ENCODE data around the gene CEP55. TPM values are rescaled to one million over a fixed set of nuclear protein-coding genes. Genes with fewer than 3 reads are reported as not detected.
"Not testable (repeated sequence)": the region's sequence is repeated elsewhere in the genome, so short reads cannot be mapped to it uniquely, and the experiment has no call there.

Gene CEP55
- total RNA-seq, 1 experiment from 2014 or later: 16.5 TPM

DNA sequence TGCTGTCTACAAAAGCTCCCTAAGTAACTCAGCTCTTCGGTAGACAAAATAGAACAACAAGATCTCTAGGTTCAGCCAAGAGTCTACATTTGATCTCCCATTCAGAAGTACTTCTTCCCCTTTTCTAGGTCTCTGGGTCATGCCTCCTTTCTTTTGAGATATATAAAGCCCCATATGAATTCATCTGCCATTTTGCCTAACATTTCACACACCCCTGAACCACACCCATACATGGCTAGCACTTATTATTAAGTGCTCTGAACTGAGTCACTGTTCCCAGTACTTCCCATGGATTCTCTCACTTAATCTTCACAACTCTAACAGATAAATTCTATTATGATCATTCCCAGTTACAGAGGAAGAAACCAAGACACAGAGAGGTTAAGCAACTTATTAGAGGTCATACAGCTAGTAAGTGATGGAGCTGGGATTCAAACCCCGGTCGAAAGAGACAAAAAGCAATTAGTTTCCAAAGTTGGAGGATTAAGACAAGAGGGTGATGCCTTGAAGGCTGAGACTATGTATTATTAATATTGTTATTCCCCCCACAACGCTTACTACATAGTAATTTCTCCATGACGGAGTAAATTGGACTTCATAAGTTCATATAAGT lies 31.5 kb upstream of the CEP55 start:
- H3K4me3 ChIP-seq (ENCODE audit: low read length): no peak overlapping the region
- H3K79me2 ChIP-seq (ENCODE audit: low read length): no peaks in the 10 kb centered on the region
- no peaks in the 10 kb centered on the region for H3K9me3 ChIP-seq (ENCODE audit: low read length)
- no peak overlapping the region for H3K4me2 ChIP-seq (ENCODE audit: low read depth, low read length, poor library complexity, severe bottlenecking)
- no peaks in the 10 kb centered on the region for H3K27me3 ChIP-seq (ENCODE audit: low read length)
- H3K27ac ChIP-seq (ENCODE audit: low read length): no peak overlapping the region
- no peaks in the 10 kb centered on the region for H3K4me1 ChIP-seq (ENCODE audit: low read length)
- no peaks in the 10 kb centered on the region for H3K36me3 ChIP-seq (ENCODE audit: insufficient read depth, low read length)
- H2AFZ ChIP-seq (ENCODE audit: low read length): no peak overlapping the region
- DNase-seq: no peak
- no peaks in the 10 kb centered on the region for H3K9me2 ChIP-seq (replicated peaks; ENCODE audit: insufficient read depth, low read length)
- no peak overlapping the region for H3K9ac ChIP-seq (ENCODE audit: low read length)
- no peaks in the 10 kb centered on the region for H4K20me1 ChIP-seq (ENCODE audit: insufficient read depth, low read depth, low read length)

DNA sequence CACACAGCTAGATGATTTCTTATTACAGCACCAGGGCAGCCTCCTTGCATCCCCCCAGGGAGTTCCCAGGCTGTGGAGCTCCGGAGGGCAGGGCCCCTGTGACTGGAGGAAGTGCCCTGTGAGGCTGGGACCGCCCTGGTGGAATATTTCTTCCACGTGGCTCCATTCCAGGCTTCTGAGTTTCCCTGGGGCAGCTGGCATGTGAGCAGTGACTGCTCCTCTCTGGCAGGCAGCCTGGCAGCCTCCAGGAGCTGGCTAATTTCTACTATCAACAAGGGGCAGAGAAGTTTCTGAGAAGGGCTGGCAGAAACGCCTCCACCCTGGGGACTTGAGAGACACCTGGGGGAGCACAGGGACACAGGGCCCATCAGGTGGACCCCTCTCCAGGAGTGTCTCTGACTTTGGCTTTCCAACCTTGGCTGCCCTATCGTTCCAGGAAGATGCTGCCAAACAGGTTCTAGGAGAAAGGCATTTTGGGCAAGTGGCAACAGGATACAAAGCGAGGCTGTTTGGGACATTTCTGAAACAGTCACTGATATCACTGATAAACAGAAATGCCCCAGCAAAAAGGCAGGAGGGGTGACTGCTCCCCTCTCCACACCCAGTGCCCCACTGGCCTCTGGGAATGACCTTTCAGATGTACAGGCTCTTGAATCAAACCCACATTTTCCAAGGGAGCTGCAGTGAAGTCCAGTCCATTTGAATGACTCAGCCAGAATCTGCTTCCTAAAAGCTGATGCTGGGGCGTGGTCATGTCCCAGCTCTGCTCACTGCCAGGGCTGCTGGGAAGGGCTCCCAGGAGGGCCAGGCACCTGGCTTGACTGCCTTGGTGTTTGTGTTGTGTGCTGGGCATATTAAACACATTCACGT lies 30.4 kb upstream of the CEP55 start:
- no peak overlapping the region for H3K9ac ChIP-seq (ENCODE audit: low read length)
- H3K79me2 ChIP-seq (ENCODE audit: low read length): no peaks in the 10 kb centered on the region

DNA sequence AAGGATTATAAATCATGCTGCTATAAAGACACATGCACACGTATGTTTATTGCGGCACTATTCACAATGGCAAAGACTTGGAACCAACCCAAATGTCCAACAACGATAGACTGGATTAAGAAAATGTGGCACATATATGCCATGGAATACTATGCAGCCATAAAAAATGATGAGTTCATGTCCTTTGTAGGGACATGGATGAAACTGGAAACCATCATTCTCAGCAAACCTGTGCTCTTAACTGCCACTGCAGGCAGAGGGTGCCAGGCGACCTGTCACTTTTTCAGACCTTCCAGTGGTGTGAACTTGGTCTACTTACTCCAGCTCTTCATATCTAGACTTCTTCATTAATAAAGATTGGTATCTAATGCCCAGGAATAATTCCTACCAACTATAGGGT lies 28.8 kb upstream of the CEP55 start:
- not testable (repeated sequence) for H3K4me1 ChIP-seq (ENCODE audit: low read length); H3K79me2 ChIP-seq (ENCODE audit: low read length); H2AFZ ChIP-seq (ENCODE audit: low read length); H3K4me3 ChIP-seq (ENCODE audit: low read length); H4K20me1 ChIP-seq (ENCODE audit: insufficient read depth, low read depth, low read length); H3K4me2 ChIP-seq (ENCODE audit: low read depth, low read length, poor library complexity, severe bottlenecking); DNase-seq; H3K9me2 ChIP-seq (replicated peaks; ENCODE audit: insufficient read depth, low read length); H3K27ac ChIP-seq (ENCODE audit: low read length); H3K9ac ChIP-seq (ENCODE audit: low read length); H3K9me3 ChIP-seq (ENCODE audit: low read length); H3K27me3 ChIP-seq (ENCODE audit: low read length); H3K36me3 ChIP-seq (ENCODE audit: insufficient read depth, low read length)

More for the DNA sequence above, 30.4 kb upstream of the CEP55 start:
- Histone ChIP-seq H2AFZ (ENCODE audit: low read length) (no peak overlapping the region), H3K9me3 (ENCODE audit: low read length) (no peaks in the 10 kb centered on the region), H3K4me2 (ENCODE audit: low read depth, low read length, poor library complexity, severe bottlenecking) (no peak overlapping the region), H3K27ac (ENCODE audit: low read length) (no peak overlapping the region), H3K36me3 (ENCODE audit: insufficient read depth, low read length) (no peaks in the 10 kb centered on the region), H3K4me3 (ENCODE audit: low read length) (no peak overlapping the region), H4K20me1 (ENCODE audit: insufficient read depth, low read depth, low read length) (no peaks in the 10 kb centered on the region), H3K9me2 (replicated peaks; ENCODE audit: insufficient read depth, low read length) (no peaks in the 10 kb centered on the region), H3K4me1 (ENCODE audit: low read length) (no peaks in the 10 kb centered on the region), H3K27me3 (ENCODE audit: low read length) (no peaks in the 10 kb centered on the region)
- DNase-seq: no peak

DNA sequence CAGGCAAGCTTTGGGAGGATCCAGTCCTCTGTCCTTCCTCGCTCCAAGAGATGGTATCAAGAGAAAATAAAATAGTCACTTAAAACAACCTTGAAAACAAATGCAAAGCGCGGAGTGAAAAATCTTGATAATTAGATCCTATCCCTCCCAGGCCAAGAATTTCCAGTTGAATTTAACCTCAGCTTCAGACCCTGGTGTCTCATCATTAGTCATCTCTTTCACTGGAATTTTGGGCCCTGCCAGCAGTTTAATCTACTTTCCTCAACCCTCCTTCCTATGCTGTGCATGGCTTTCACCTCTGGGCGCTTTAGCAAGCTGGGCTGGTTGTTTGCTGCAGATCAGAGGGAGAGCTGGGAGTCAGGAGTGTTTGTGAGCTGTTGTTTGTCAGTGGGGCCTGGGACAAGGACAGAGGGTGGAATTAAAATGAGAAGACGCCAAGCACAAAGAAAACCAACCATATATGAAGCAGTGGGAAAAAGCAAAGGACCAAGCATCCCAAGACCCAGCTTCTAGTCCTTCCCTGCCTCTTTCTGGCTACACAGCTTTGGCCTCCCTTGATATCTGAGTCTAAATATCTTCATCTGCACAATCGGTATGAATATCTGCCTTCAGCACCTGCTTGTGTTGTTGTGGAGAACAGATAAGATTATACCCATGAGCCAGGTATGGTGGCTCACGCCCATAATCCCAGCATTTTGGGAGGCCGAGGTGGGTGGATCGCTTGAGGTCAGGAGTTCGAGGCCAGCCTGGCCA lies 27.8 kb upstream of the CEP55 start:
- H4K20me1 ChIP-seq (ENCODE audit: insufficient read depth, low read depth, low read length): no peaks in the 10 kb centered on the region
- H3K9me3 ChIP-seq (ENCODE audit: low read length): no peaks in the 10 kb centered on the region
- no peaks in the 10 kb centered on the region for H3K27me3 ChIP-seq (ENCODE audit: low read length)
- no peak overlapping the region for H3K27ac ChIP-seq (ENCODE audit: low read length)
- no peaks in the 10 kb centered on the region for H3K9me2 ChIP-seq (replicated peaks; ENCODE audit: insufficient read depth, low read length)
- no peaks in the 10 kb centered on the region for H3K4me1 ChIP-seq (ENCODE audit: low read length)
- H3K9ac ChIP-seq (ENCODE audit: low read length): no peak overlapping the region
- no peak for DNase-seq
- no peaks in the 10 kb centered on the region for H3K36me3 ChIP-seq (ENCODE audit: insufficient read depth, low read length)
- H2AFZ ChIP-seq (ENCODE audit: low read length): no peak overlapping the region
- no peaks in the 10 kb centered on the region for H3K79me2 ChIP-seq (ENCODE audit: low read length)
- H3K4me3 ChIP-seq (ENCODE audit: low read length): no peak overlapping the region
- no peak overlapping the region for H3K4me2 ChIP-seq (ENCODE audit: low read depth, low read length, poor library complexity, severe bottlenecking)

GRCh38 chr10:93469454-93469853 lies 27.0 kb upstream of the CEP55 start:
- Histone ChIP-seq H3K9ac (ENCODE audit: low read length) (no peak overlapping the region), H3K36me3 (ENCODE audit: insufficient read depth, low read length) (no peaks in the 10 kb centered on the region), H3K4me3 (ENCODE audit: low read length) (no peak overlapping the region), H3K27me3 (ENCODE audit: low read length) (no peaks in the 10 kb centered on the region), H3K9me2 (replicated peaks; ENCODE audit: insufficient read depth, low read length) (no peaks in the 10 kb centered on the region), H2AFZ (ENCODE audit: low read length) (no peak overlapping the region), H3K27ac (ENCODE audit: low read length) (no peak overlapping the region), H3K9me3 (ENCODE audit: low read length) (no peaks in the 10 kb centered on the region), H3K79me2 (ENCODE audit: low read length) (no peaks in the 10 kb centered on the region), H3K4me1 (ENCODE audit: low read length) (no peaks in the 10 kb centered on the region), H4K20me1 (ENCODE audit: insufficient read depth, low read depth, low read length) (no peaks in the 10 kb centered on the region), H3K4me2 (ENCODE audit: low read depth, low read length, poor library complexity, severe bottlenecking) (no peak overlapping the region)
- DNase-seq: no peak

- Histone ChIP-seq H3K4me3 (ENCODE audit: low read length) (no peak overlapping the region), H3K4me2 (ENCODE audit: low read depth, low read length, poor library complexity, severe bottlenecking) (no peak overlapping the region), H3K36me3 (ENCODE audit: insufficient read depth, low read length) (no peaks in the 10 kb centered on the region), H3K27me3 (ENCODE audit: low read length) (no peaks in the 10 kb centered on the region), H3K9ac (ENCODE audit: low read length) (no peak overlapping the region), H3K9me3 (ENCODE audit: low read length) (no peaks in the 10 kb centered on the region), H3K9me2 (replicated peaks; ENCODE audit: insufficient read depth, low read length) (no peaks in the 10 kb centered on the region), H4K20me1 (ENCODE audit: insufficient read depth, low read depth, low read length) (no peaks in the 10 kb centered on the region), H3K79me2 (ENCODE audit: low read length) (no peaks in the 10 kb centered on the region), H3K4me1 (ENCODE audit: low read length) (no peaks in the 10 kb centered on the region), H2AFZ (ENCODE audit: low read length) (no peak overlapping the region), H3K27ac (ENCODE audit: low read length) (no peak overlapping the region)
- DNase-seq: no peak
Measured at GRCh38 chr10:93471110-93471651, 25.2 kb upstream of the CEP55 start.

DNA sequence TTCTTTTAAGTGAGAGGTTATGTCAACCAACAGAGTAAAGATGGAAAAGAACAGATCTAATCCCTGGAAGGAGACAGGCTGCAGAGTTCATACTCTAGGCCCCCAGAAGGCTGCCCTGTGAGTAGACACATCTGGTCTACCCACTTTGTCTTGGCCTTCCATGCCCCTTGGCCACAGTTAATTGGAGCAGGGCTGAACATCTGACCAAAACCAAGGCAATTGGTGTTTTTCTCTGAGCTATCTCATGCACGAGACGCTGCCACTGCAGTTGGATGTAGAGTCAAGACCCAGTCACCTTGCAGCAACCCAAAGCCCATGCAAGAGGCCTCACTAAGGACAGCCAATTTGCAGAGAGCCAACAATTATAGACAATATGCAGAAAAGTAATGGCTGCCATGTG lies 23.3 kb upstream of the CEP55 start:
- no peaks in the 10 kb centered on the region for H3K4me1 ChIP-seq (ENCODE audit: low read length)
- DNase-seq: no peak
- no peaks in the 10 kb centered on the region for H3K9me2 ChIP-seq (replicated peaks; ENCODE audit: insufficient read depth, low read length)
- H3K4me3 ChIP-seq (ENCODE audit: low read length): no peak overlapping the region
- no peak overlapping the region for H3K4me2 ChIP-seq (ENCODE audit: low read depth, low read length, poor library complexity, severe bottlenecking)
- H3K36me3 ChIP-seq (ENCODE audit: insufficient read depth, low read length): no peaks in the 10 kb centered on the region
- no peaks in the 10 kb centered on the region for H4K20me1 ChIP-seq (ENCODE audit: insufficient read depth, low read depth, low read length)
- no peak overlapping the region for H2AFZ ChIP-seq (ENCODE audit: low read length)
- no peak overlapping the region for H3K27ac ChIP-seq (ENCODE audit: low read length)
- H3K79me2 ChIP-seq (ENCODE audit: low read length): no peaks in the 10 kb centered on the region
- no peak overlapping the region for H3K9ac ChIP-seq (ENCODE audit: low read length)
- no peaks in the 10 kb centered on the region for H3K9me3 ChIP-seq (ENCODE audit: low read length)
- no peaks in the 10 kb centered on the region for H3K27me3 ChIP-seq (ENCODE audit: low read length)

Measured in Karpas-422 (cell line).